GM19239 (cell line): ENCODE measurements around the gene WDR26.

Source experiments
- DNase-seq: peaks from one replicate; pipeline ENCODE4 v3.0.0; 2011; ENCODE audit warnings: low spot score; ENCODE audit not compliant: insufficient read length
- FAIRE-seq: peaks from 2 replicates; lab custom pipeline; 2011; peaks lifted over from hg19 to GRCh38; lab: Jason Lieb, UNC

WDR26 gene

GRCh38 chr1:224402472-224403036, 32.0 kb downstream of the WDR26 start:
- DNase-seq (no peak), FAIRE-seq (no peak)

GRCh38 chr1:224399887-224400286, 34.7 kb downstream of the WDR26 start:
- DNase-seq (no peak), FAIRE-seq (no peak)

GRCh38 chr1:224393294-224393693, 41.3 kb downstream of the WDR26 start:
- DNase-seq (no peak), FAIRE-seq (no peak)

- DNase-seq (no peak), FAIRE-seq (no peak)
Measured at GRCh38 chr1:224392411-224393249, 42.0 kb downstream of the WDR26 start.

- DNase-seq (no peak), FAIRE-seq (no peak)
Measured at GRCh38 chr1:224390517-224390916, 44.1 kb downstream of the WDR26 start.

- FAIRE-seq (no peak), DNase-seq (no peak)
Measured at GRCh38 chr1:224387943-224388342, 46.7 kb downstream of the WDR26 start.

GRCh38 chr1:224387302-224387912, 47.2 kb downstream of the WDR26 start:
- DNase-seq (no peak), FAIRE-seq (no peak)

GRCh38 chr1:224383218-224383617, 51.4 kb downstream of the WDR26 start:
- DNase-seq: no peak
- FAIRE-seq: peak; percentile 49

GRCh38 chr1:224381880-224382548, 52.6 kb downstream of the WDR26 start:
- DNase-seq (no peak), FAIRE-seq (no peak)

- FAIRE-seq: no peak
Measured at GRCh38 chr1:224380003-224380402, 54.6 kb downstream of the WDR26 start.

GRCh38 chr1:224378855-224379631, 55.6 kb downstream of the WDR26 start:
- peak; percentile 95 for FAIRE-seq
- DNase-seq: no peak

More at GRCh38 chr1:224380003-224380402, 54.6 kb downstream of the WDR26 start:
- no peak for DNase-seq

GRCh38 chr1:224377676-224378006, 57.0 kb downstream of the WDR26 start:
- FAIRE-seq (peak; percentile 82), DNase-seq (peak; percentile 16)

- peak; percentile 11 for FAIRE-seq
Measured at GRCh38 chr1:224375059-224375458, 59.5 kb downstream of the WDR26 start.

GRCh38 chr1:224373008-224373590, 61.5 kb downstream of the WDR26 start:
- FAIRE-seq: no peak
- DNase-seq: no peak

More at GRCh38 chr1:224375059-224375458, 59.5 kb downstream of the WDR26 start:
- no peak for DNase-seq

- FAIRE-seq (peak; percentile 91), DNase-seq (no peak)
Measured at GRCh38 chr1:224368409-224368808, 66.2 kb downstream of the WDR26 start.

GRCh38 chr1:224359207-224359606, 75.4 kb downstream of the WDR26 start:
- DNase-seq (no peak), FAIRE-seq (no peak)

GRCh38 chr1:224358237-224358636, 76.4 kb downstream of the WDR26 start:
- no peak for DNase-seq
- no peak for FAIRE-seq

- DNase-seq (no peak), FAIRE-seq (peak; percentile 70)
Measured at GRCh38 chr1:224357626-224358124, 76.9 kb downstream of the WDR26 start.
